GM12873 (cell line): Measurements from ENCODE around the gene TM2D3.

ENCODE experiments used
- TF ChIP-seq, protein P1 (sequence below): IDR thresholded peaks from 2 replicates; pipeline ENCODE4 v1.5.1; 2012; ENCODE audit warnings: low read depth, mild to moderate bottlenecking, moderate library complexity, low read length, control low read depth; ENCODE audit not compliant: insufficient read depth; ENCODE audit errors: missing control alignments

TM2D3 gene

DNA sequence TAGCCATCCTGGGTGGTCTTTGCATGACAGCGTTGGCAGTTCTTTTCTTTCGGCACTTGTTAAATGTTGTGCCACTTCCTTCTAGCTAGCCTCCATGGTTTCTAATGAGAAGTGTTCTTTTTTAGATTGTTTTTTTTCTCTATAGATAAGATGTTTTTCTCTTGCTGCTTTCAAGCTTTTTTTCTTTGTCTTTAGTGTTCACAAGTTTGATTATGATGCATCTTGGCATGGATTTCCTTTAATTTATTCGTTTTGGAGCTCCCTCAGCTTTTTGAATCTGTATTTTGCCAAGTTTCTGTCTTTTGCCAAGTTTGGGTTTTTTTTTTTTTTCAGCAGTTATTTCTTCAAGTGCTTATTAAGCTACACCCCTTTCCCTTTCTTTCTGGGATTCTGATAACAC lies 53.1 kb downstream of the TM2D3 start:
- TF ChIP-seq, protein P1, sequence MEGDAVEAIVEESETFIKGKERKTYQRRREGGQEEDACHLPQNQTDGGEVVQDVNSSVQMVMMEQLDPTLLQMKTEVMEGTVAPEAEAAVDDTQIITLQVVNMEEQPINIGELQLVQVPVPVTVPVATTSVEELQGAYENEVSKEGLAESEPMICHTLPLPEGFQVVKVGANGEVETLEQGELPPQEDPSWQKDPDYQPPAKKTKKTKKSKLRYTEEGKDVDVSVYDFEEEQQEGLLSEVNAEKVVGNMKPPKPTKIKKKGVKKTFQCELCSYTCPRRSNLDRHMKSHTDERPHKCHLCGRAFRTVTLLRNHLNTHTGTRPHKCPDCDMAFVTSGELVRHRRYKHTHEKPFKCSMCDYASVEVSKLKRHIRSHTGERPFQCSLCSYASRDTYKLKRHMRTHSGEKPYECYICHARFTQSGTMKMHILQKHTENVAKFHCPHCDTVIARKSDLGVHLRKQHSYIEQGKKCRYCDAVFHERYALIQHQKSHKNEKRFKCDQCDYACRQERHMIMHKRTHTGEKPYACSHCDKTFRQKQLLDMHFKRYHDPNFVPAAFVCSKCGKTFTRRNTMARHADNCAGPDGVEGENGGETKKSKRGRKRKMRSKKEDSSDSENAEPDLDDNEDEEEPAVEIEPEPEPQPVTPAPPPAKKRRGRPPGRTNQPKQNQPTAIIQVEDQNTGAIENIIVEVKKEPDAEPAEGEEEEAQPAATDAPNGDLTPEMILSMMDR: no peak

DNA sequence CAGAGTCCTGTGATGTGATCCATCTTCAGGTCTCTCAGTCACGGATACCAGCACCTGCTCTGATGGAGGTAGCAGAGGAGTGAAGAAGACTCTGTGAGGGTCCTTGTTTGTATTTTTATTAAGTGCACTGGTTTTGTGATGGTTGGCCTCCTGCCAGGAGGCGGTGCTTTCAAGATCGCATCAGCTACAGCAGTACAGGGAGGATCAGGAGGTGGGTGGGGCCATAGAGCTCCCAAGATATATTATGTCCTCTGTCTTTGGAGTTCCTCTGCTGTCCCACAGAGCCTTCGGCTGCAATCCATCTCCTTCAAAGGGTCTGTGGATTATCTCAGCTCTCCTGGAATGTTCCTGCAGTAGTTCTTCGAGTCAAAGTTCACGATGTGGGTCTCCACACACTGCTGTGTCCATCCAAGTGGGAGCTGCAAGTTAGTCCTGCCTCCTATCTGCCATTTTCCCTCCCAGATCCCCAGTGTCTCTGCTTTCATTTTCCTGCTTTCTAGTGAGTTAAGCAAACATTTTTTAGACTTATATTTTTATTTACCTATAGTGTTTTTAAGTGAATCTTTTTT lies 54.7 kb downstream of the TM2D3 start:
- TF ChIP-seq, protein P1: no peak

DNA sequence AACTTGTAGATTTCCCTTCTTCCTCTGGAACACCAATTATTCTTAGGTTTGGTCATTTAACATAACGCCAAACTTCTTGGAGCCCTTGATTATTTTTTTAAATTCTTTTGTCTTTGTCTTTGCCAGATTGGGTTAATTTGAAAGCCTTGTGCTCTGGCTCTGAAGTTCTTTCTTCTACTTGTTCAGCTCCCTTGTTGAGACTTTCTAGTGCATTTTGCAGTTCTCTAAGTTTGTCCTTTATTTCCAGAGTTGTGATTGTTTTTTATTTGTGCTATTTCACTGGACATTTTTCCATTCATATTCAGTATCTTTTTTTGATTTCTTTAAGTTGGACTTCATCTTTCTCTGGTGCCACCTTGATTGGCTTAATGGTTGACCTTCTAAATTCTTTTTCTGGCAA lies 55.5 kb downstream of the TM2D3 start:
- TF ChIP-seq, protein P1: no peak
